CD14-positive monocyte (primary cell): Measurements from ENCODE around the gene SGCB. TPM values are rescaled to one million over a fixed set of nuclear protein-coding genes. Genes with fewer than 3 reads are reported as not detected.

Experiments used
- DNase-seq, 3 donors: peaks; one replicate each; pipeline ENCODE4 v3.0.0-alpha.2; 2011 to 2022
- H2AFZ ChIP-seq: 2 replicates; pipeline ENCODE4 v1.6.0; 2012; ENCODE audit warnings: mild to moderate bottlenecking, low read depth, low read length, inconsistent platforms; ENCODE audit not compliant: insufficient read depth, poor library complexity, severe bottlenecking
- H3K27ac ChIP-seq, 2 donors: 1 replicate in 1 of 2; 2 replicates in 1 of 2; pipeline ENCODE4 v1.5.1; 2012 to 2013; ENCODE audit warnings: low read length in 2 of 2, control low read depth in 1 of 2, inconsistent platforms in 1 of 2, low read depth in 1 of 2, mild to moderate bottlenecking in 1 of 2
- H3K27me3 ChIP-seq, 2 donors: one replicate each; pipeline versions ENCODE4 v1.6.0 to v1.6.1; 2011 to 2013; ENCODE audit warnings: low read length in 2 of 2; ENCODE audit not compliant: control insufficient read depth in 2 of 2, insufficient read depth in 2 of 2
- H3K36me3 ChIP-seq, 2 donors: replicated peaks in 1 of 2; 1 replicate in 1 of 2; 2 replicates in 1 of 2; pipeline versions ENCODE4 v1.5.1 to v1.6.1; 2012 to 2013; ENCODE audit warnings: low read length in 2 of 2, control low read depth in 1 of 2, inconsistent platforms in 1 of 2, mild to moderate bottlenecking in 1 of 2; ENCODE audit not compliant: insufficient read depth in 2 of 2, control insufficient read depth in 1 of 2
- H3K4me1 ChIP-seq, 2 donors: 1 replicate in 1 of 2; 2 replicates in 1 of 2; pipeline versions ENCODE4 v1.5.1 to v1.6.1; 2012 to 2013; ENCODE audit warnings: low read length in 2 of 2, control low read depth in 1 of 2, inconsistent platforms in 1 of 2, mild to moderate bottlenecking in 1 of 2, moderate library complexity in 1 of 2; ENCODE audit not compliant: insufficient read depth in 2 of 2, control insufficient read depth in 1 of 2
- H3K4me2 ChIP-seq: replicated peaks from 2 replicates; pipeline ENCODE3; 2012; ENCODE audit warnings: low read length, moderate library complexity, mild to moderate bottlenecking; ENCODE audit not compliant: poor library complexity, severe bottlenecking; ENCODE audit errors: extremely low read depth
- H3K4me3 ChIP-seq, 3 experiments: fragments of 200-600 bp in 1 of 3; sonication (generic) in 1 of 3; replicated peaks in 1 of 3; 1 replicate in 2 of 3; 2 replicates in 1 of 3; pipeline ENCODE4 v1.5.1; 2011 to 2013; ENCODE audit warnings: low read length in 3 of 3, mild to moderate bottlenecking in 3 of 3, control low read depth in 2 of 3, low read depth in 2 of 3, inconsistent platforms in 1 of 3, moderate library complexity in 1 of 3
- H3K79me2 ChIP-seq: 2 replicates; pipeline ENCODE4 v1.6.0; 2012; ENCODE audit warnings: mild to moderate bottlenecking, control low read depth, inconsistent platforms, low read length, moderate library complexity; ENCODE audit not compliant: insufficient read depth
- H3K9ac ChIP-seq: 2 replicates; pipeline ENCODE4 v1.6.0; 2017; ENCODE audit warnings: low read length, mild to moderate bottlenecking; ENCODE audit not compliant: insufficient read depth, poor library complexity, severe bottlenecking
- H3K9me3 ChIP-seq, 2 donors: replicated peaks in 1 of 2; 1 replicate in 1 of 2; 2 replicates in 1 of 2; pipeline versions ENCODE4 v1.5.1 to v1.6.1; 2012 to 2013; ENCODE audit warnings: low read length in 2 of 2, control low read depth in 1 of 2; ENCODE audit not compliant: control insufficient read depth in 1 of 2, insufficient read depth in 1 of 2
- H4K20me1 ChIP-seq: 2 replicates; pipeline ENCODE4 v1.6.0; 2012; ENCODE audit warnings: mild to moderate bottlenecking, low read length, control low read depth, moderate library complexity; ENCODE audit not compliant: insufficient read depth
- H3K27ac Mint-ChIP-seq, 7 donors: one replicate each; pipeline ENCODE4 v1.8.0; 2020; ENCODE audit warnings: mild to moderate bottlenecking in 7 of 7, mixed read lengths in 7 of 7, moderate library complexity in 6 of 7, inconsistent platforms in 2 of 7
- H3K27me3 Mint-ChIP-seq, 3 donors: one replicate each; pipeline ENCODE4 v1.8.0; 2021 to 2022; ENCODE audit warnings: low read depth in 3 of 3, mild to moderate bottlenecking in 3 of 3, mixed read lengths in 3 of 3, moderate library complexity in 3 of 3, inconsistent platforms in 1 of 3
- H3K36me3 Mint-ChIP-seq, 2 donors: one replicate each; pipeline ENCODE4 v1.8.0; 2020; ENCODE audit warnings: mixed read lengths in 2 of 2, inconsistent platforms in 1 of 2, mild to moderate bottlenecking in 1 of 2
- H3K4me1 Mint-ChIP-seq: one replicate; pipeline ENCODE4 v1.8.0; 2020; ENCODE audit warnings: mild to moderate bottlenecking, mixed read lengths
- H3K4me3 Mint-ChIP-seq, 2 donors: one replicate each; pipeline ENCODE4 v1.8.0; 2020; ENCODE audit warnings: mild to moderate bottlenecking in 2 of 2, mixed read lengths in 2 of 2, moderate library complexity in 1 of 2
- H3K9me3 Mint-ChIP-seq, 7 donors: one replicate each; pipeline ENCODE4 v1.8.0; 2020 to 2022; ENCODE audit warnings: mixed read lengths in 7 of 7, mild to moderate bottlenecking in 6 of 7, moderate library complexity in 6 of 7, inconsistent platforms in 2 of 7
- CTCF ChIP-seq: fragments of 200-600 bp; IDR thresholded peaks from one replicate; pipeline ENCODE4 v1.8.0; 2022; ENCODE audit warnings: antibody characterized with exemption, mild to moderate bottlenecking
- WGBS: methylation state at CpG from one replicate; pipeline ENCODE4 v1.1.5; 2013; ENCODE audit warnings: missing lambda C conversion rate; ENCODE audit not compliant: insufficient coverage; 5-methylcytosine and 5-hydroxymethylcytosine counted together
- intact Hi-C, 2 donors: fragments of 100-400 bp; cut with micrococcal nuclease; formaldehyde crosslinking; loops; one replicate each; pipeline versions ENCODE4 v1.15.0 to v1.15.1; 2023
- polyA plus RNA-seq, 3 donors: library from polyadenylated mRNA; depleted of rRNA in 1 of 3; unstranded in 2 of 3; stranded (reverse) in 1 of 3; fragments of 300-500 nt in 2 of 3; fragments of >200 nt in 1 of 3; fragmentation: Illumina TruSeq in 2 of 3; gene quantifications; 1 replicate in 2 of 3; 2 replicates in 1 of 3; pipeline ENCODE4 v1.2.3, GENCODE V29; 2012 to 2021

Gene SGCB
- polyA plus RNA-seq, 3 donors: 0.77 to 0.96 (median 0.95) TPM

- H3K9me3 ChIP-seq: no peaks in the 10 kb centered on the region
- H3K27me3 ChIP-seq: peaks cover 5 to 7% of the 10 kb centered on the region in 2 donors
- 100% methylated on average over 1 of the region's 1 CpG for WGBS
- Mint-ChIP-seq H3K4me1 (peaks cover 37% of the 10 kb centered on the region), H3K4me3 (no peak overlapping the region), H3K36me3 (no peaks in the 10 kb centered on the region), H3K9me3 (peaks cover 0 to 2% (median 0%) of the 10 kb centered on the region in 7 donors), H3K27ac (peak overlapping the region in 1 of 7 donors; percentile 31), H3K27me3 (peaks cover 5 to 17% (median 14%) of the 10 kb centered on the region in 3 donors)
- H2AFZ ChIP-seq: no peak overlapping the region
- intact Hi-C loops: no loop called here
- no peaks in the 10 kb centered on the region for H3K79me2 ChIP-seq
- no peak overlapping the region for H3K4me3 ChIP-seq
- H3K9ac ChIP-seq: no peak overlapping the region
- no peak for TF ChIP-seq CTCF
- no peak overlapping the region for H3K4me2 ChIP-seq
- H3K36me3 ChIP-seq: no peaks in the 10 kb centered on the region
- H3K27ac ChIP-seq: no peak overlapping the region
- no peaks in the 10 kb centered on the region for H4K20me1 ChIP-seq
- no peak for DNase-seq
- peaks cover 31 to 42% of the 10 kb centered on the region in 2 donors for H3K4me1 ChIP-seq
Measured at GRCh38 chr4:52058275-52058674, 20.2 kb upstream of the SGCB start.

GRCh38 chr4:52057196-52057595 is 19.1 kb upstream of the SGCB start:
- Histone ChIP-seq H4K20me1 (no peaks in the 10 kb centered on the region), H3K9me3 (no peaks in the 10 kb centered on the region), H3K27ac (no peak overlapping the region), H3K4me2 (peak overlapping the region; percentile 35), H2AFZ (no peak overlapping the region), H3K27me3 (peaks cover 7 to 17% of the 10 kb centered on the region in 2 donors), H3K4me1 (peaks cover 38 to 52% of the 10 kb centered on the region in 2 donors), H3K36me3 (no peaks in the 10 kb centered on the region), H3K4me3 (peak overlapping the region in 1 of 3 experiments; percentile 23), H3K79me2 (no peaks in the 10 kb centered on the region), H3K9ac (no peak overlapping the region)
- H3K27me3 Mint-ChIP-seq: peaks cover 5 to 20% (median 17%) of the 10 kb centered on the region in 3 donors
- no peaks in the 10 kb centered on the region for H3K36me3 Mint-ChIP-seq
- DNase-seq: peak in 2 of 3 donors; percentile 9 to 37
- peaks cover 0 to 4% (median 0%) of the 10 kb centered on the region in 7 donors for H3K9me3 Mint-ChIP-seq
- intact Hi-C loops: no loop called here
- peak overlapping the region in 1 of 2 donors; percentile 49 for H3K4me3 Mint-ChIP-seq
- H3K4me1 Mint-ChIP-seq: peaks cover 48% of the 10 kb centered on the region
- TF ChIP-seq CTCF: no peak
- H3K27ac Mint-ChIP-seq: peak overlapping the region in 1 of 7 donors; percentile 17
